Upper lobe of left lung (tissue), 4 donors: ENCODE results near the gene CDK6.

Experiments used
- CTCF ChIP-seq, 6 experiments: fragments of 450-650 bp in 4 of 6; fragments of 200-600 bp in 2 of 6; sonication (generic) in 2 of 6; IDR thresholded peaks; one replicate each; pipeline ENCODE4 v1.5.1; 2016 to 2019; ENCODE audit warnings: antibody characterized with exemption in 6 of 6
- EP300 ChIP-seq, 4 donors: sonication (generic); formaldehyde crosslinking; IDR thresholded peaks; one replicate each; pipeline ENCODE4 v1.5.1; 2017; ENCODE audit warnings: antibody characterized with exemption in 4 of 4, control low read depth in 2 of 4
- POLR2A ChIP-seq, 4 donors: fragments of 450-650 bp; IDR thresholded peaks; one replicate each; pipeline ENCODE4 v1.5.1; 2016 to 2017; ENCODE audit warnings: antibody characterized with exemption in 4 of 4, mild to moderate bottlenecking in 2 of 4
- POLR2AphosphoS5 ChIP-seq, 2 donors: sonication (generic); formaldehyde crosslinking; IDR thresholded peaks; one replicate each; pipeline ENCODE4 v1.5.1; 2017; ENCODE audit warnings: antibody characterized with exemption in 2 of 2

GRCh38 chr7:92797284-92797683 is 39.1 kb downstream of the CDK6 start:
- no peak for TF ChIP-seq CTCF (IDR thresholded peaks at IDR 0.05)
- no peak for TF ChIP-seq EP300 (IDR thresholded peaks at IDR 0.05)
- TF ChIP-seq POLR2AphosphoS5 (IDR thresholded peaks at IDR 0.05) = no peak
- TF ChIP-seq POLR2A (IDR thresholded peaks at IDR 0.05) = no peak
